Activated CD4-positive, CD25-positive, alpha-beta regulatory T cell (primary cell): ENCODE results near the gene ELMO2.

ENCODE experiments used
- DNase-seq, 4 experiments: peaks; one replicate each; lab custom pipeline; 2025; lab: John Stamatoyannopoulos, UW

ELMO2 gene

DNA sequence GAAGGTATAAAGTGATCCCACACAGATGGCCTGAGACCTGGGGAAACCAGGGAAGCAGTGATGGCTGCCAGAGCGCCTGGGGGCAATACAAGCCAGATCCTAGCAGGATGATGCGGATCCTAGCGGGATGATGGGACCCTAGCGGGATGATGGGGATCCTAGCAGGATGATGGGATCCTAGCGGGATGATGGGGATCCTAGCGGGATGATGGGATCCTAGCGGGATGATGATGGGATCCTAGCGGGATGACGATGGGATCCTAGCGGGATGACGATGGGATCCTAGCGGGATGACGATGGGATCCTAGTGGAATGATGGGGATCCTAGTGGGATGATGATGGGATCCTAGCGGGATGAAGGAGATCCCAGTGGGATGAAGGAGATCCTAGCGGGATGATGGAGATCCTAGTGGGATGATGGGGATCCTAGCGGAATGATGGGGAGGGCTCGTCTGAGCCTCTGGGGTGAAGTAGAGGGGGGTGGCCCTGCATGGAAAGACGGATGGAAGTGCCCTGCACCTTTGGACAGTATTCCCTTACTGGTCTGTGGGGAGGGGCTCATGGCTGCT, 54.0 kb downstream of the ELMO2 start:
- no peak for DNase-seq

DNA sequence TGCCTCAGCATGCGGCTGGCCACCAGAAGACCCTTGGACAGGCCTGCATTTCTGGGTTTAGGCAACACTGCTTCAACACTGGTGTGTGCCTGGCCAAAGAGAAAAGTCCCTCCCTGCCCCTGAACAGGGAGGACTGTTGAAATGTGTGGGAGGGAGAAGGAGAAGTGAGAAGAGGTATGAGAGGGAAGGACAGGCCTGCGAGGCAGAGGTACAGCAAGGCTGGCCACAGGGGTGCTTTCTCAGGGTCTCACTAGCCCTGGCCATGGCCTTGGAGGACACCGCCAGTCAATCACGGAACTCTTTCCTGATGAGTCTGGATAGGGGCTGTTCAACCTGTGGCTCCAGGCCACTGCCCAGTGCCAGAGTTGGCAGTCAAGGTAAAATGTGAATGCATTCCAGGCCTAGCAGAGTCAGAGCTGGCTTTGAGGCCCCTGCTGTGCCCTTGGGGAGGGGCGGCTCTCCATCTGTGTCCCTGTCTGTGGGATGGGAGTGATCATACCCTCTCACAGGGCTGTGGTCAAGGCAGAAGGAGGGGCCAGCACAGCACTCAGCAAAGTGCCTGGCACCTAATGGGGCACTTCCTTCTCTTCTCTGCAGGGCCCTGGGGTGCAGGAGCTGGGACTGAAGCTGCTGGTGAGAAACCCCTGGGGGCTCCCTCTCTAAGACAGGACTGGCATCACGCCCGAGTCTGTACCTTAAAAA, 54.9 kb downstream of the ELMO2 start:
- no peak for DNase-seq

DNA sequence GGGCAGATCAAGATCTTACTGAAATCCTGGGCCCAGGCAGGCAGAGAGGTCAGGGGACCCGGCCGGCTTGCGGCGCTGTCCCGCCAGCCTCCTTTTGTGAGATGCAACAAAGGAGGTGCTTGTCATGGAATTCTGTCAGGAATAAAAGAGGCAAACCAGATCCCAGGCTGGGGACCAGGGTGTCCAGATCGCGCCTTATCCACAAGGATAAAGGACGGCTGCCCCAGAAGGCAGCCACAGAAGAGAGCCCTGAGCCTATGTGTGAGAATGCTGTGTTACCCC, 55.5 kb downstream of the ELMO2 start:
- no peak for DNase-seq

DNA sequence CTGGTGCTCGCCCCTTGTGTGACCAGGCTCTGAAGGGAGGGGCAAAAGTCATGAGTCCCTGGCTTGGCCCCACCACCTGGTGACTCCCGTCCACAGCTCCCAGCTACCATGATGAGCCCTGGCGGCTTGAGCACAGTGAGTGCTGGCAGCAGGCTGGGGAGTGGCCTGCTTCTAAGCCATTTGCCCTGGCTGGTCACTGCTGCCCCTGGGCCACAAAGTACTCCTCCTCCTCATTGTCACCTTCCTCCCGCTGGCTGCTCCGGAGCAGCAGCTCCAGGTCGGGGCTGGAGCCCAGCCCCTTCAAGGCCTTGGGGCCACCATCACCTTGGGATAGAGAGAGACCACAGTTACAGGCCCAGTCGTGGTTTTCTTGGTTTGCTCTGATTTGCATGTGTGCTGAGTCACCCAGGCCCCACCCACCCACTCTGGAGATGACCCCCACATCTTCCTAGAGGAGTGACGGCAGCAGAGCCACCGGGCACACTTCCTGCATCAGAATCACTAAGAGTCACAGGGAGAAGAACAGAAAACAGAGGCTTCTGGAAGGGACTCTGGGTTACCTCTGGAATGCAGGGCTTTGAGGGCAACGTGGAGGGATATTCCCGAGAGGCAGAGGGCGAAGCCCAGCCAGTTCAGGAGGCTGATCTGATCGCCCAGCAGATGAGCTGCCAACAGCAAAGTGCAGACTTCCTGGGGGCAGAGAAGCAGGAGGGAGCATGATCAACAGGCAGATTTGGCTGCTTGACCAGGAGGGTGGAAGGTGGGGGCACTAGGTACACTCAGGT, 56.0 kb downstream of the ELMO2 start:
- no peak for DNase-seq

DNA sequence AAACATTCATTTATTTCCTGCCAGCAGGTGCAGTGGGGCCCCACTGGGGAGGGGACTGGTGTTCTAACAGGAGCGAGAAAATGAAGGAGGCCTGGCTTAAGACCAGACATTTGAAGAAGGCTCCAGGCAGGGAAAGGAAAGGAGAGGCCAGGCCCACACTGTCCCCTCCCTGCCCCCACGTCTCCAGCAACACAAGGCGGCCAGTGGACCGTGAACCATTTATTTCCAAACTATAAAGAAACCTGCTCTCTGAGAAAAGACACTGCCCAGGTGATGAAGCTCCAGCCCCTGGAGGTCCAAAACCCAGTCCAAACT, 56.7 kb downstream of the ELMO2 start:
- DNase-seq = no peak

DNA sequence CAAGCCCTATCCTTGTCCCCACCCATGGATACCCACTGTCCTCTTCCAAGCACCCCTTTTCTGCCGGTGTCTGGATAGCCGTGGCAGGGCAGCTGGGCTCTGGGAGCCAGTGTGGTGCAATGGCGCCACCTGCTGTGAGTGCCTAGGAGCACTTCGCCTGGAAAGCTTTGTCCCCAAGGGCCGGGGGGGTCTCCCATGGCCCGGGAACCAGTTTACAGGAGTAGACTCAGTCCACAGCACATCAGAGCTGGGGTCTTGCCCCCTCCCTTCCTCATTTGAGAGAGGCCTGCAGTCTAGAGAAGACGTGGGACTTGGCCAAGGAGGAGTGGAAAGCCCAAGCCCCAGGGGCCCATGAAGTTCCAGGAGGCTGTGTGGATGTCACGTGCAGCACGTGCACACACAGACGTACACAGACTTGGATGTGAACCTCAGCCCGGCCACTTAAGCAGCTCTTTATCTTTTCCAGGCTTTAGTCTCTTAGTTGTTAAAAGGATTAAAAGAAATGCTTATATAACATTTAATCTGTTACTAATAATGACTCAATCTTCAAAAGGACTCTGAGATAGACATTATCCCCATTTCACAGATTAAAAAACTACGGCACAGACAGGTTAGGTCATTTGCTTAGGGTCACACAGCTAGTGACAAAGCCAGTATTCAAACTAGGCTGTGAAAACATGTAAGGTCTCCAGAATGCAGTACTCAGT, 57.2 kb downstream of the ELMO2 start:
- DNase-seq = no peak

DNA sequence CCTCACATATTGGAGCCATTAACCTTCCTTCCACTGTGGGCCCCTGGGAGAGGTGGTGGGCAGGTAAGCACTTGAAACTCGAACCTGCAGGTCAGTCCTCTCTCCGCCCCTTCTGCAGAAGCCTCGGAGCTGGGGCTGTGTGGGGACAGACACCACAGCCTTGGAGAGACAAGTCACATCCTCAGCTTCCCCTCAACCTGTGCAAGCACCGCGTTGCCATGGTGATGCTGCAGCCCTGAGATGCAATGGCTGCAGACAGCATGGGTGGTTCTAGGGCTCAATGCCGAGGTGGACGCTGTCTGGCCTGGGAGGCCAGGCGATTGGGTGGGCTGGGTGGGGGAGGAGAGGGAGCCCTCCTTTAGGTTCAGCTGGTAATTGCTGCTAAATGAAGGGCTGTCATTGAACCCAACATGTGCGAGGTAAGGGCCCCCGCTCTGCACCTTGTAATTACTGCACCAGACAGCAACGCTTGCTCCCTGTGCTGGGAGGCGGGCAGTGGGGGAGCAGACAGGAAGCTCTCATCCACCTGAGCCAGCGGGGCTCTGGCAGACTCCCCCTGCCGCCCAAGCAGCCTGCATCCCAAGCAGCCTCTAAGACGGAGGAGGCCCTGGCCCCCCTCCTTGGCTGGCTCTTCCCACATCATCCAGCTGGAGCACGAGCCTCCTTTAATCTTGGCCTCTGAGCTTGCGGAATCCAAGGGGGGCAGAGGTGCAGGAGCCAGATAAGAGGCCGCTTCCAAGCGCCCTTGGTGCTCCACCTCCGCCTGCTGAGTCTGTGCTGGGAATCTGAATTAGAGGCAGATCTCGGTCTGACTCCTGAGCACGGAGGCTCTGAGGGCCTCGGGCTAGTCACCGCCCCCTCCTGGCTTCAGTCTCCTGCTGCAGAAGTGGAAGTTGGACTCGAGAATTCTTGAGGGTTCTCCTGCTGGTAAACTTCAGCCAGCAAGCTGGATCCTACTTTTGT, 58.3 kb downstream of the ELMO2 start:
- DNase-seq = no peak

DNA sequence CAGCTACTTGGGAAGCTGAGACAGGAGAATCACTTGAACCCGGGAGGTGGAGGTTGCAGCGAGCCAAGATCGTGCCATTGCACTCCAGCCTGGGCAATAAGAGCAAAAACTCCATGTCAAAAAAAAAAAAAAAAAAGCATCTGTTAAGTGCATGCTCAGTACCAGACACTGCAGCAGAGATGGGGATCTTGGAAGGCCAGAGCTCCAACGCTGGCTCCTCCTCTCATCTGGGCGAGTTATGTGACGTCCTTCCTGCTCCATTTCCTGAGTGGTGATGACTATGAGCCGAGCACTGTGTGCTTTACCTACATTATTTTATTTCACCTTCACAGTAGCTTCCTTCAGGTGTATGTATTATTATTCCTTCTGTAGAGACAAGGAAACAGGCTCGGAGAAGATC, 59.6 kb downstream of the ELMO2 start:
- no peak for DNase-seq

DNA sequence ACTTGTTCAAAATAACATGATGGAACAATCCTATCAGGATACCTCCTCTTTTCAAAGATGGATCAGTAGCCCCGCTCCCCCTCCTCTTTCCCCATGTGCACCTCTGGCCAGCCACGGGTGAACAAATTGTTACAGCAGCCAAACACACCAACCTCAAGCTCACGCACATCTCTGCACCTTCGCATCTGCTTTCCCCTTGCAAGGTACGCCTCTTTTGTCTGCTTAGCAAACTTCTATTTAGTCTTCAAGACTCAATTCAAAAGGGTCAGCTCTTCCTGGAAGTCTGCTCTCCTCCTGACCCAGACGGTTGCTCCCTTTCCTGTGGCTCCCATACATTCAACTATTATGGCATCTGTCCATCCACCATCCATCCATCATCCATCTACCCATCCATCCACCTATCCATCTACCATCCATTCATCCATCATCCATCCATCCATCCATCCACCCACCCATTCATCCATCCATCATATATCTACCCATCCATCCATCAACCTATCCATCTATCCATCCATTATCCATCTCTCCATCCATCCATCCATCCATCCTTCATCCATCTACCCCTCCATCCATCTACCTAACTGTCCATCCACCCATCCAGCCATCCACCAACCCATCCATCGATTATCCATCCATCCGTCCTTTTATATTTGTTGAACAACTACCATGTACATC, 61.8 kb downstream of the ELMO2 start:
- DNase-seq = no peak

DNA sequence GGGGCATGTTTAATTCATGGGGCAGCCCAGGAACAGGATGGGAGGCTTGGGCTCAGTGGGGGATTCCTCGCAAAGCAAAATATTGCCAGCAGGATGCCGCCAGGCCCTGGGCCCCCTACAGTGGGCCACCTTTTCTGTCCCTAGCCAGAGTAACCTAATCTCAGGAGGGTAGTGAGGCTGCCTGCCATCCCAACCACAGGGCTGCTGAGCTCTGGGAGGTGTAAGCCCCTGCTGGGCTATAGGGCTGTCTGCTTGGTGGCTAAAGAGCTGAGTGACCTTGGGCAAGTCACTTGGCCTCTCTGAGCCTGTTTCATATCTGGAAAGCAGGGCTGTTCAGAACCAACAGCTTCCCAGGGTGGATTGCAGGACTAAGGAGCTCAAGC, 62.4 kb downstream of the ELMO2 start:
- DNase-seq = no peak

DNA sequence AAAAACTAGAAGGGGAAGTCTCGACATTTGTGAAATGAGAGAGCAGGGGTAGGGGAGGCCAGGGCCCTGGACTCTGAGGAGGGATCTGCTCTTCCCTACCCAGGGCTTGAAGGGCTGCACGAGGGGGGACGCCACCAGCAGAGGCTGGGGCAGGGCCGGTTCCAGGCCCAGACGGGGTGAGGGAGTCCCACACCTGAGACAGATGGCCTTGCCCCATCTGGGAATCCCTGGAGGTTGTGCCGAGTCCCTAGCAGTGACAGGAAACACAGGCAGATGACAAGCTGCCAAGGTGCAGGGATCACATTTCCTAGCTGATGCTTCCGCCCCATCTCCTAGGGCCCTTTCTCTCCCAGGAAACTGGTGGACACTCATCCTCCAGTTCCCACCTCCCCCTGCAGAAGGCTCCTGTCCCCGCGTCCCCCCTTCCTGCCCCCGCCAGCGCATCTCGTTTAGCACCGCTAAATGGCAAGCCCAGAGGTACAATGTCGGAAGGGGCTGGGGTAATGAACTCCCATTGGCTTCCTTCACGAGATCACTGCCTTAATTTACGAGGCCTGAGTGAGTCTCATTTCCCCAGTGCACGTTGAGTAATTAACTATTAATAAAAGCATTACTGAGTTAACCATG, 63.0 kb downstream of the ELMO2 start:
- DNase-seq = no peak

DNA sequence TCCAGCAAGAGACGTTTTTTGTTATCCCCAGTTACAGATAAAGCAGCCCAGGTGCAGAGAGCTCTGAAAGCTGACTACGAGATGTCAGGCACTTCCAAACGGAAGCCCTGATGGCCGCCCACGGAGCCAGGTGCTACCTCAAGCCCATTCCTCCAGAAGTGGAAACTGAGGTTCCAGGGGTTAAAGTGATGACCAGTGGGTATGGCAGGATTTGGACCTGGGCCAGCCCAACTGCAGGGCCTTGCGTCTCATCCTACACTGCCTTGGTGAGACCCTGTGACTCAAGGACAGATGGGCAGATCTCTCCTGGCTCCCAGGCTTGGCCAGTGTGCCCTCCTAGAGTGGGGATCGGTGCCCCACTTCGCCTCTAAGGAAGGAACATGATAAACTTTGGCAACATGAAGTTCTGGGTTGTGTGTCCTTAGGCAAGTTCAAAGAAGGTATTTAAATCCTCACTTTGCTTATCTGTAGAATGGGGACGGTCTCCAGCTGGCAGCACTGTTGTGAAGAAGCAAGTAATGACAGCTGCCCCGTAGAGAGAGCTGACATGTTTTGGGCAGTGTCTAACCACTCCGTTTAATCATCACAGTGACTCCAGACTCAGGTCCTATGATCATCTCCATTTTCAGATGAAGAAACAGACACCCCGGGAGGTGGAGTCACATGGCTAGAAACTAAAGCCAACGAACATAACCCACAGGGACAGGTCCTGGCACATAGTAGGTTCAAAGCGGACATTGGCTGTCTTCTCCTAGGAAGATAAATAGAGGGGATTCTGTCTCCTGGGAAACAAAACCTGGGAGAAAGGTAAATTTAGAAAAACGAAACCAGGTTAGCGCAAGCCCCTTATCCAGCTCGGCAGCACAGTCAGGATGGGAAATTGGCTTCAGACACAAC, 63.7 kb downstream of the ELMO2 start:
- DNase-seq = no peak

DNA sequence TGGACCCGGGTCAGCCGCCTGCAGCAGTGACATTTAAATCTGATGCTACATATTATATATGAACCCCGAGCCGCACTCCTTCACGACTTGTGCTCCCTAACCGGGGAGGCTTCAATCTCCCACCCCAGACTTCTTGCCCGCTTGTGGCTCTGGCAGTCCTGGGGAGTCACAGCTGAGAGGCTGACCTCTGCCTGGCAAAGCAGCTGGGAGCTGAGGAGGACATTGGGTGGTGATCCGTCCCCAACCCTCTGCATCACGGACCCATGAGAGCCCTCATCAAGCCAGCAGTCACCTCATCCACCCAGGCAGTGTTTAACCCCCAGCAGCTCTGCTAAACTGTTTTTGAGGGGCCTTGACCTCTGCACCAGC, 64.4 kb downstream of the ELMO2 start:
- DNase-seq = no peak

DNA sequence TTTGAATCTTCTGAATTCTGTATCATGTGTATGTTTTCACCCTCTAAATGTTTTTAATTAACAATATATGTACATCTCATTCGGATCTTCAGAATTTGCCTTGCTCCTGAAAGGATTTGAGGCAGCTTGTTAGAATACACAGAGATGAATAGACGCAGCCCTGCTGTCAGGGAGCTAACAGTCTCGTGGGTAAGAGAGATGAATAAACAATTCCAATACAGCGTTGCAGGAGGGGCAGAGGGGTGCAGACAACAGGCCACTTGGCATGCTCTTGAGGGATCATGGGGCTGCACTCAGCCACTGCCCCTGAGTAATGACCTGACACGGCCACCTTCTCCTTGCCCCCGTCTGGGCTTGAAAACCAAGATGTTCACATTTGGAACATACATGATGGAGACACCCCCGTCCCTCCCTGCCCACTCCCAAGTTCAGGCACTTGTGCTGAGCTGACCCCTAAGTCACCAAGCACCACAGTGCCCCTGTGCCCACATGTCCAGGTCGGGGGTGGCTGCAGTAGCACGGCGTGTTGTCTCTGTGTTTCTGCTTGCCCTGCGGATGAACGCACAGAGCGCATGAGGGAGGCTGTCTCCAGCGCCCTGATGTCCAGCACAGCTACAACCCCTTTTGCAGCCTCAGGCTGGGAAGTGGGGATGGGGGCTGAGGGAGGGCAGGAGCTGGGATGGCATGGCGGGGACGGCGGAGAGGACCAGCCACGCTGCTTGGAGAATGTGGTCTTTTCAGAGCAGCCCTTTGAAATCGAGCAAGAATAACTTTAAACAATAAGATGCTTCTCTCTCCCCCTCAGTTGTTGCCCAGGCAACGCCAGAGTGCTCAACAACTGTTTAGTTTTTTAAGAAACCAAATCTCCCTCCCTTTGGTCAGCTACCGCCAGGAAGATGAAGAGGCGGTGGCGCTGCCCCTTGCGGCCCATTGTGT, 65.1 kb downstream of the ELMO2 start:
- DNase-seq = no peak

DNA sequence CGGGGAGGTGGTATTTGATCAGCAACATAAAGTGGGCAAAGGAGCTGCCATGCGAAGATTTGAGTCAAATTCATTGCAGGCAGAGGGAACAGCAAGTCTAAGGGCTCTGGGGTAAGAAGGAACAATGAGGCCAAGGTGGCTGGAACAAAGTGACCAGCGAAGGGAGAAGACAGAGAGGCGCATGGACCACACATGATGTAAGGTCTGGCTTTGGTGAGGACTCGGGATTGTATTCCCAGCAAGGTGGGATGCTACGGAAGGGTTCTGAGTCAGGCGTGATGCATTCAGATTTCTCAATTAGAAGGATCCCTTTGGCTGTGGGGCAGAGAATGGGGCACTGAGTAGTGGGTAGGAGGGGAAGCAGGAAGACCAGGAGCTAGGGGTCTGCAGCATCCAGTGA, 67.4 kb downstream of the ELMO2 start:
- DNase-seq = no peak

DNA sequence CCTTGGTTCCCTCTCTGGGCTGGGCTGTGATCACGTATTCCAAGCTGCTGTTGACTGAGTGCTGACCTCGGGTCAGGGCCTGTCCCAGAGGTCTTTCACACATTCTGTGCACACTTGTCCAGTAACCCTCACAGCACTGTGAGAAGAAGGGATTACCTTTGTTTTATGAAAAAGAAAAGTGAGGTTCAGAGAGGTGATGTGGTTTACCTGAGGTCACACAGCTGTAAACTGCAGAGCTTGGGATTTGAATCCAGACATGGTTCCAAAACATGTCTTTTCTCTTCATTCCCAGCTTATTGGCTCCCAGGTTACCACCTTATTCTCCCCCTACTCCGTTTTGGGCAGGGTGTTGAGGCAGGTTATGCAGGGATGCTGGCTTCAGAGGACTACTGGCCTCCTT, 69.7 kb downstream of the ELMO2 start:
- DNase-seq = no peak

DNA sequence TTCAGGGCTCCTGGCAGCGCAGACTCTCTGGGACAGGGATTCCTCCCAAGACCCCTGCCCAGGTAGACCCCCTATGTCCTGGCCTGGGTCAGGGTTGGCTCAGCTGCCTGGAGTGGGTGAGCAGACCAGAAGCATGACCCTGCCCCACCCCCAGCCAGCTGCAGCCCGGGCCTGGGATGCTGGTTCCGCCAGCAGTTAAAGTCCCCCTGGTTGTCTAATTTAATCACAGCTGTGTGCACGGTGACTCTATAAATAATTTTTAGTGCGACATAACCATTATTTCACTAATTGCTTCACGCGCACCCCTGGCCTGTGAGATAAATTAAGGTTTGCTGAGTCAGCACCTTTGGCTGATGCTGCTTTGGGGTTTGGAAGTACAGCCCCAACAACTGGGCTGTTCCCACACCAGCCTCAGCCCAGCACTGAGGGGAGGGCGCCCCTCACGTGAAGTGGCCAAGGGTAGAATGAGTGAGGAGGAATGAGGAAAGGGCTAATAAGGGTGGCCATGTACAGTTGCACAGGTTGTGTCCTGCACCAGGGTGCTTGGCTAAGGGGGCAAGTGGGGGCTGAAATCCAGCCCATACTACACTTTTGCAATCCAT, 72.0 kb downstream of the ELMO2 start:
- no peak for DNase-seq

DNA sequence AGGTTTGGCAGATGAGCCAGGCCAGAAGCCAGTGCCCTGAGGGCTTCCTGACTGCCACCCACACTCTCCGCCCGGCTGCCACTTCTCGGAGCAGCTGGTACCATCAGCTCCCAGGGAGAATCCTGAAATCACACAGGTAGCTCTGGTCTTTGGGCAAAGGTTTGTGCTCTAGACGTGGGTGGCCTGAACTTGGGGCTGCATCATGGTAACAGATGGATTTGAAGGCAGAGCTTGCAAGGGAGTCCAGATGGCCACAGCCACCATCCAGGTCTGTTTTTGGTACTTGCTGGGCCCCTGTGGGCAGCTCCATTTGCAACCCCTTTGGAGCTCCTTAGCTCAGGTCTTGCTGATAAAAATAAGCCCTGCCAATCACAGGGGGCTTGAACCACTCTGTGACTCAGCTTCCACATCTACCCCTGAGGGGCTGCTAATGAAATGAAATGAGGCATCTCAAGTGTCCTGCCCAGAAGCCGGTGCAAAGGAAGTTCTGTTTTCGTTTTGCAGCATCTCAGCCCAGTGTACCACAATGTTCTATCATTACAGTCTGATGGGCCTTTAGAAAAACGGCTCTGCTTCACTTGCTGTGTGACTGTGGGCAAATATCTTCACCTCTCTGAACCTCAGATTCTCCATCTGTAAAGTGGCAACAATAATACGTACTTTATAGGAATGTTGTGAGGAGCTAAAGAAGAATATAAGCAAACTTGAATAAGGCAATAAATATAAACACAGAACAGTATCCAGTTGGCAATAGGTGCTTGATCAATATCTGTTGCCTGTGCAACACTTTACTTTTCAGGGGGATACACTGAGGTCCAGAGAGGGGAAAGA, 73.0 kb downstream of the ELMO2 start:
- no peak for DNase-seq
